HG02852 (cell line): ENCODE results near the gene GNGT2.
"Not testable (repeated sequence)": the region's sequence is repeated elsewhere in the genome, so short reads cannot be mapped to it uniquely, and the experiment has no call there.

ENCODE experiments used
- ATAC-seq: cut with Tn5 transposase; IDR thresholded peaks from one replicate; pipeline ENCODE4 v1.9.1; 2021; ENCODE audit warnings: mild to moderate bottlenecking, moderate library complexity; ENCODE audit not compliant: unreplicated experiment

The GNGT2 gene

GRCh38 chr17:49180998-49181635 lies 29.3 kb downstream of the GNGT2 start:
- no peak for ATAC-seq

DNA sequence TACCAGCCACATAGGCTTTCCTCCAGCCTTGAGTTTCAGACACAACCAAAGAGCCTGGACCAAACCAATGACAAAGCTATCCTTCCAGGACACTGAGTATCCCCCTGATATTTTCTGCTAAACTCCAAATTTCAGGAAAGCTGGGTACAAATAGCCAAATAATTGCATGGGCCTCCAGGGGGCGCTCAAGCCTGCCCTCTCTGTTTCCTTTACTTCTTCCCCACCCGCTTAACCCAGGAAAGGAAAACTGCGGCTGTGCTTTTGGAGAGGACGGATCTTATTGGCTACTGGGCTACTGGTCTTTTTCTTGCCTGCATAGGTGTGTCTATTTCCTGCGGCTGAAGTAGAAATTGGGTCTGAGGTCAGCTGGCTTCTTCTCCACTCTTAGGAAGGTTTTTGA lies 30.1 kb downstream of the GNGT2 start:
- no peak for ATAC-seq

GRCh38 chr17:49175978-49176377 lies 34.4 kb downstream of the GNGT2 start:
- not testable (repeated sequence) for ATAC-seq

GRCh38 chr17:49170711-49171110 lies 39.7 kb downstream of the GNGT2 start:
- not testable (repeated sequence) for ATAC-seq

GRCh38 chr17:49170216-49170615 lies 40.2 kb downstream of the GNGT2 start:
- no peak for ATAC-seq

- ATAC-seq: no peak
Observed at GRCh38 chr17:49168706-49169105, 41.7 kb downstream of the GNGT2 start.

- ATAC-seq: no peak
Observed at GRCh38 chr17:49165143-49165542, 45.2 kb downstream of the GNGT2 start.

- ATAC-seq: no peak
Observed at GRCh38 chr17:49162866-49163265, 47.5 kb downstream of the GNGT2 start.

- no peak for ATAC-seq
Observed at GRCh38 chr17:49157784-49158183, 52.6 kb downstream of the GNGT2 start.

DNA sequence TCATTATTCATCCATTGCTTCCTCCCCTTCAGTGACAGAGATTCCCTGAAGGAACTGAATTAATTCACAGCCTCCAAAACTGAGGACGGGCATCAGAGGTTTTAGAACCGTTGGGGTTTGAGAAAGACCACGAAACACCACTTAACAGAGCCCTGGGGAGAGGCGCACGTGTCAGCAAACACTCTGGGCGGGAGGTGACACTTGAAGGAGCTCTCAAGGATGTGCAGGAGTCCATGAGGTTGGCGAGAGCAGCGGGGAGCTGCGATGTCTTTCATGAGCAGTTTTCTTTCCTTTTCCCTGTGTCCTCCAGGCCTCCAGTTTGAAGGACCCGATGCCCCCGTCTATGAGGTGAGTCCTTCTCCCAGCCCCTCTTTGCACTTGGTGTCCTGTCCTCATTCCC lies 54.1 kb downstream of the GNGT2 start:
- ATAC-seq: no peak
